ENCODE measurements around the gene CALML3. TPM values are rescaled to one million over a fixed set of nuclear protein-coding genes. Genes with fewer than 3 reads are reported as not detected.

Gene CALML3
- total and polyA plus RNA-seq, 12 donors = 0.04 TPM; not detected in 11

- TF ChIP-seq CTCF (IDR thresholded peaks at IDR 0.05) = no peak
- H3K4me1 ChIP-seq = no peaks in the 10 kb centered on the region
- no peak overlapping the region for H3K4me3 ChIP-seq
- DNase-seq (no peak), ATAC-seq (no peak)
- WGBS, 2 donors = 95 to 97% methylated on average over 18 of the region's 18 CpGs
- H3K27me3 ChIP-seq = peaks cover 0 to 8% (median 0%) of the 10 kb centered on the region in 7 donors
- intact Hi-C loops (cut with DNase I) = no loop called here
- H3K9me3 ChIP-seq = no peaks in the 10 kb centered on the region
- no peaks in the 10 kb centered on the region for H3K36me3 ChIP-seq
- H3K27ac ChIP-seq = no peak overlapping the region
Observed at GRCh38 chr10:5508161-5508604, 16.6 kb upstream of the CALML3 start.

GRCh38 chr10:5508786-5509185 lies 16.0 kb upstream of the CALML3 start:
- DNase-seq (no peak), ATAC-seq (no peak)
- intact Hi-C loops (cut with DNase I) = no loop called here
- Histone ChIP-seq H3K36me3 (no peaks in the 10 kb centered on the region), H3K4me3 (no peak overlapping the region), H3K4me1 (no peaks in the 10 kb centered on the region), H3K27ac (no peak overlapping the region), H3K27me3 (peaks cover 0 to 12% (median 0%) of the 10 kb centered on the region in 7 donors), H3K9me3 (no peaks in the 10 kb centered on the region)
- no peak for TF ChIP-seq CTCF (IDR thresholded peaks at IDR 0.05)
- 92 to 95% methylated on average over 6 of the region's 6 CpGs for WGBS, 2 donors

DNA sequence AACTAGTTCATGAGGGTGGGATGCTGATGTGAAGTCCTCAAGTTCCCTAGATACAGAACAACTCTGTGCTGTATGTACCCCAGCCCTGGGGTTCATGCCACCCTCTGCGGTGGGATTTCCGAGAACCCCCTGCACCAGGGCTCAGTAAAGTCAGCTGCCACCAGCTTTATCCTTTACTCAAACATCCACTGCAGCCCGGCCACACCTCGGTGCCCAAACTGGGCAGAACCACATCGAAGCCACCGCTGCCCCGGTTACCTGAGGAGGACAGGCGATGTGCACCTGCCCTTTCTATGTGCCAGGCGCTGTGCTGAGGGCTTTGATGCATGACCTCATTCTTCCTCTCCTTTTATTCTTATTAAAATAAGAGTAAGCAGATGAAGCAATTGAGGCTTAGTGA lies 15.5 kb upstream of the CALML3 start:
- H3K27ac ChIP-seq = no peak overlapping the region
- no peak for DNase-seq
- no peak for ATAC-seq
- intact Hi-C loops (cut with DNase I) = no loop called here
- no peak overlapping the region for H3K4me3 ChIP-seq
- WGBS, 2 donors = 95 to 97% methylated on average over 9 of the region's 9 CpGs
- peaks cover 0 to 12% (median 0%) of the 10 kb centered on the region in 7 donors for H3K27me3 ChIP-seq
- H3K36me3 ChIP-seq = no peaks in the 10 kb centered on the region
- H3K9me3 ChIP-seq = no peaks in the 10 kb centered on the region
- TF ChIP-seq CTCF (IDR thresholded peaks at IDR 0.05) = no peak
- no peaks in the 10 kb centered on the region for H3K4me1 ChIP-seq

DNA sequence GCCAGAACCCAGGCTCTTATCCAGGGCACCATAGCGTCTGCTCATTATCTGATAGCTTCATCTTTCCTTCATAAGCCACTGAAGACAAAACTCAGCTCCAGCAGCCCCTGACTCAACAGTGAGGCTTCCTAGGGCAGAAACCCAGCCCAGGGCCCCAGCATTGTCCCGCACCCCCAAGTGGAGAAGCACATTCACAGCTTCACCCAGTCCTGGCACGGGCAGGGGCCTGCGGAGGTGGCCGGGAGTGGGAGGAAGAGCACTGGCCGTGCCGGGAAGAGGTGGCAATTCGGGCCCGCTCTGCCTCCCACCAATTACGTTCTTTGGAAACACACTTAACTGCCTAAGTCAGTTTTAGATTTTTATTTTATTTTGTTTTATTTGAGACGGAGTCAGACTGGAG lies 15.1 kb upstream of the CALML3 start:
- Histone ChIP-seq H3K27ac (no peak overlapping the region), H3K4me1 (no peaks in the 10 kb centered on the region), H3K9me3 (no peaks in the 10 kb centered on the region), H3K36me3 (no peaks in the 10 kb centered on the region), H3K4me3 (no peak overlapping the region), H3K27me3 (peaks cover 0 to 12% (median 0%) of the 10 kb centered on the region in 7 donors)
- DNase-seq (no peak), ATAC-seq (no peak)
- intact Hi-C loops (cut with DNase I) = no loop called here
- no peak for TF ChIP-seq CTCF (IDR thresholded peaks at IDR 0.05)
- 95 to 97% methylated on average over 11 of the region's 11 CpGs for WGBS, 2 donors

Data from heart right ventricle (tissue), 16 donors.